PC-9 (cell line): ENCODE data around the gene LARGE2. TPM values are rescaled to one million over a fixed set of nuclear protein-coding genes. Genes with fewer than 3 reads are reported as not detected.

Experiments
- BruUV-seq: library from RNA; stranded (reverse); fragments of 400-500 nt; replicated peaks from 2 replicates; lab custom pipeline; 2021; lab: Mats Ljungman, UMichigan
- CTCF ChIA-PET: fragments of 300-600 bp; sonication (Branson Sonifier 250); formaldehyde crosslinking; loops from one replicate; lab custom pipeline; 2022; ENCODE audit warnings: antibody characterized with exemption; lab: Charles Lee
- POLR2A ChIA-PET: fragments of 300-600 bp; sonication (Branson Sonifier 250); formaldehyde crosslinking; loops from one replicate; lab custom pipeline; 2022; ENCODE audit warnings: antibody characterized with exemption; ENCODE audit not compliant: unreplicated experiment; lab: Charles Lee
- DNase-seq, 2 experiments: peaks; one replicate each; pipeline versions ENCODE4 v3.0.0 to v3.0.0-alpha.2; 2015 to 2022; ENCODE audit warnings: mixed read lengths in 1 of 2
- H2AFZ ChIP-seq: fragments of 200-600 bp; sonication (generic); 2 replicates; pipeline ENCODE4 v1.8.1; 2017; ENCODE audit warnings: antibody characterized with exemption
- H3F3A ChIP-seq: fragments of 200-600 bp; sonication (generic); 2 replicates; pipeline ENCODE4 v1.8.1; 2017; ENCODE audit warnings: antibody characterized with exemption, mild to moderate bottlenecking, low read depth; ENCODE audit not compliant: insufficient read depth
- H3K27ac ChIP-seq: fragments of 200-600 bp; sonication (generic); 2 replicates; pipeline ENCODE4 v1.6.1; 2016; ENCODE audit warnings: mixed run types
- H3K27me3 ChIP-seq: fragments of 200-600 bp; sonication (generic); 2 replicates; pipeline ENCODE4 v1.6.1; 2016; ENCODE audit warnings: low read depth, mixed run types; ENCODE audit not compliant: insufficient read depth
- H3K36me3 ChIP-seq: fragments of 200-600 bp; sonication (generic); 2 replicates; pipeline ENCODE4 v1.6.1; 2016; ENCODE audit warnings: low read depth, mixed run types
- H3K4me1 ChIP-seq: fragments of 200-600 bp; sonication (generic); replicated peaks from 2 replicates; pipeline ENCODE4 v1.6.1; 2016; ENCODE audit warnings: mixed run types; ENCODE audit not compliant: insufficient read depth
- H3K4me2 ChIP-seq: fragments of 200-600 bp; sonication (generic); 2 replicates; pipeline ENCODE4 v1.6.1; 2017; ENCODE audit warnings: mixed run types
- H3K4me3 ChIP-seq: fragments of 200-600 bp; sonication (generic); 2 replicates; pipeline ENCODE4 v1.6.1; 2016; ENCODE audit warnings: mixed run types
- H3K79me2 ChIP-seq: fragments of 200-600 bp; sonication (generic); 2 replicates; pipeline ENCODE4 v1.6.1; 2017; ENCODE audit warnings: low read depth, mixed run types
- H3K9me2 ChIP-seq: fragments of 200-600 bp; sonication (generic); 2 replicates; pipeline ENCODE4 v1.8.1; 2017; ENCODE audit warnings: mild to moderate bottlenecking; ENCODE audit not compliant: insufficient read depth
- H3K9me3 ChIP-seq: fragments of 200-600 bp; sonication (generic); 2 replicates; pipeline ENCODE4 v1.8.1; 2016; ENCODE audit warnings: low read depth; ENCODE audit not compliant: insufficient read depth
- H4K20me1 ChIP-seq: fragments of 200-600 bp; sonication (generic); 2 replicates; pipeline ENCODE4 v1.8.1; 2017; ENCODE audit not compliant: insufficient read depth
- EZH2 ChIP-seq: fragments of 200-600 bp; sonication (generic); IDR thresholded peaks from 2 replicates; pipeline ENCODE4 v1.8.0; 2017; ENCODE audit warnings: antibody characterized with exemption, low read depth
- intact Hi-C: fragments of 100-400 bp; cut with micrococcal nuclease; formaldehyde crosslinking; loops from one replicate; pipeline ENCODE4 v1.10.0; 2022; ENCODE audit not compliant: unreplicated experiment
- total RNA-seq: library from RNA; stranded (reverse); gene quantifications from 2 replicates; pipeline ENCODE4 v1.2.3, GENCODE V29; 2021
- TF ChIP-seq, protein P1 (sequence below): fragments of 200-600 bp; sonication (generic); conservative IDR thresholded peaks from 2 replicates; pipeline ENCODE4 v1.6.1; 2017; ENCODE audit warnings: mixed run types, antibody characterized with exemption, mild to moderate bottlenecking, moderate library complexity

LARGE2 gene
- total RNA-seq, 1 experiment from 2014 or later: 2.6 TPM

DNA sequence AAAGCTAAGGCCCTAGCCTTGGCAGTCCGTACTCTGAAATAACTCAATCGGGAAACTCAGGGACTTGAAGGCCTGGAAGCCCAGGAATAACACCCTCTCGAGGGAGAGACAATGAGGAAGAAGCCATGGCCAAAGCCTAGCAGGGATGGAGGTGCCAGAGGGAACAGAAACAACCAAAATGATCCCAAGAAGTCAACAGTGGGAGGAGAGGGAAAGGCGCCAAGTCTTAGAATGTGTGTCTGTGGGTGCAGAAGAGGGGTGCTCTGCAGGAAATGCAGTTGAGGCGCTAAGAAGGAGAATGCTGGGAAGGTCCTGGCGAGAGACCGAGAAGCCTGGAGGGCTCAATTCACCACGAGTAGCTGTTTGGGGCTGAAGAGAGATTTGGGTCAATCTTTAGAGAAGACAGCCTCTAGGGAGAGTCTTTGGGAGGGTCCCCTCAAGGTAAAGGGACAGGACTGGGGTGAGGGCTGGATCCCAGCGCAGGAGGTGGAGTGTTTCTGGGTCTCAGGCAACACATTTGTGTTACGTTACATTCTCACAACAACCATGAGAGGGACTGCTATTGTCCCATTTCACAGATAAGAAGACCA lies 37.8 kb upstream of the LARGE2 start:
- Histone ChIP-seq H3K9me3 (no peaks in the 10 kb centered on the region), H3K27me3 (no peaks in the 10 kb centered on the region; the same call in 1 of the 2 replicates), H4K20me1 (peaks cover 17% of the 10 kb centered on the region; the same call in 1 of the 2 replicates), H2AFZ (no peak overlapping the region), H3K4me2 (peak overlapping the region; percentile 69; the same call in 1 of the 2 replicates), H3K9me2 (no peaks in the 10 kb centered on the region), H3K27ac (no peak overlapping the region), H3F3A (no peaks in the 10 kb centered on the region), H3K4me1 (peaks cover 7% of the 10 kb centered on the region; the same call in 1 of the 2 replicates), H3K36me3 (no peaks in the 10 kb centered on the region), H3K79me2 (no peaks in the 10 kb centered on the region), H3K4me3 (no peak overlapping the region)
- intact Hi-C loops: no loop called here
- TF ChIP-seq, protein P1, sequence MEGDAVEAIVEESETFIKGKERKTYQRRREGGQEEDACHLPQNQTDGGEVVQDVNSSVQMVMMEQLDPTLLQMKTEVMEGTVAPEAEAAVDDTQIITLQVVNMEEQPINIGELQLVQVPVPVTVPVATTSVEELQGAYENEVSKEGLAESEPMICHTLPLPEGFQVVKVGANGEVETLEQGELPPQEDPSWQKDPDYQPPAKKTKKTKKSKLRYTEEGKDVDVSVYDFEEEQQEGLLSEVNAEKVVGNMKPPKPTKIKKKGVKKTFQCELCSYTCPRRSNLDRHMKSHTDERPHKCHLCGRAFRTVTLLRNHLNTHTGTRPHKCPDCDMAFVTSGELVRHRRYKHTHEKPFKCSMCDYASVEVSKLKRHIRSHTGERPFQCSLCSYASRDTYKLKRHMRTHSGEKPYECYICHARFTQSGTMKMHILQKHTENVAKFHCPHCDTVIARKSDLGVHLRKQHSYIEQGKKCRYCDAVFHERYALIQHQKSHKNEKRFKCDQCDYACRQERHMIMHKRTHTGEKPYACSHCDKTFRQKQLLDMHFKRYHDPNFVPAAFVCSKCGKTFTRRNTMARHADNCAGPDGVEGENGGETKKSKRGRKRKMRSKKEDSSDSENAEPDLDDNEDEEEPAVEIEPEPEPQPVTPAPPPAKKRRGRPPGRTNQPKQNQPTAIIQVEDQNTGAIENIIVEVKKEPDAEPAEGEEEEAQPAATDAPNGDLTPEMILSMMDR: no peak
- TF ChIP-seq EZH2: no peak
- DNase-seq: no peak
- CTCF ChIA-PET: no interaction called here
- POLR2A ChIA-PET: no interaction called here
- BruUV-seq: no TSS peak

DNA sequence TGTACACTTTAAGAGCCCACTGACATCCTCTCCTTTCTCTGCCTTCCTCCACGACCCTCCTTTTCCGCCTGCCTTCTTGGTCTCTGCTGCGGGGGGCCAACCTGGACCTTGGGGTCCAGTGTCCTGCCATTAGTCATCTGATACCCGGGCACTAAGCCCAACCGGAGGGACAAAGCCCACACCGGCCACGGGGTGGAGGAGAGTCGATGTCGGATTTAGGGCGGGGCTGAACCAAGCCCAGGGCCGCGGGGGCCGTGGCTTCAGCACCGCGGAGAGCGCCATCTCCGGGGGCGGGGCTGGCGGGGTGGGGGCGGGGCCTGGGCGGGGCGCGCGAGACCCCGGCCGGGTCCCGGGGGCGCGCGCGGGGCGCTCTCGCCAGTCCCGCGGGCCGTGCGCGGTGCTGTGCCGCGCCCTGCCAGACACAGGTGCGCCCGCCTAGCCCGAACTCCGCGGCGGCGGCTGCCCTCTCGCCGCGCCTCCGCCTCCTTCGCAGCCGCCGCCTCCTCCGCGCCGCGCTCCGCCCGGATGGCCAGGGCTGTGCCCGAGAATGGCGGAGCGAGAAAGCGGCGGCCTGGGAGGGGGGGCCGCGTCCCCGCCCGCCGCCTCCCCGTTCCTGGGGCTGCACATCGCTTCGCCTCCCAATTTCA lies 37.1 kb upstream of the LARGE2 start, which contains the start of gene MAPK8IP1:
Gene MAPK8IP1 (plus strand): TSS at position 378 of the 647 bp plus-strand sequence. CDS start 170 bp downstream, at position 548.
- H3K36me3 ChIP-seq: no peaks in the 10 kb centered on the region
- H3F3A ChIP-seq: no peaks in the 10 kb centered on the region
- H3K4me3 ChIP-seq: peak within 1 kb of the TSS; percentile 53; the same call in 1 of the 2 replicates
- no peak within 1 kb of the TSS for H3K27ac ChIP-seq
- CTCF ChIA-PET: no interaction called here
- no peaks in the 10 kb centered on the region for H3K9me3 ChIP-seq
- peak within 1 kb of the TSS; percentile 69 for H3K4me2 ChIP-seq
- no peaks in the 10 kb centered on the region for H3K79me2 ChIP-seq
- POLR2A ChIA-PET: no interaction called here
- H3K4me1 ChIP-seq: no peaks in the 10 kb centered on the region
- H3K27me3 ChIP-seq: no peaks in the 10 kb centered on the region; the same call in 1 of the 2 replicates
- no peaks in the 10 kb centered on the region for H3K9me2 ChIP-seq
- intact Hi-C loops: no loop called here
- BruUV-seq: no TSS peak
- peak in 1 of 2 experiments; percentile 60 for DNase-seq
- H4K20me1 ChIP-seq: peaks cover 12% of the 10 kb centered on the region; the same call in 1 of the 2 replicates
- TF ChIP-seq, protein P1: no peak
- TF ChIP-seq EZH2: no peak
- H2AFZ ChIP-seq: no peak within 1 kb of the TSS

DNA sequence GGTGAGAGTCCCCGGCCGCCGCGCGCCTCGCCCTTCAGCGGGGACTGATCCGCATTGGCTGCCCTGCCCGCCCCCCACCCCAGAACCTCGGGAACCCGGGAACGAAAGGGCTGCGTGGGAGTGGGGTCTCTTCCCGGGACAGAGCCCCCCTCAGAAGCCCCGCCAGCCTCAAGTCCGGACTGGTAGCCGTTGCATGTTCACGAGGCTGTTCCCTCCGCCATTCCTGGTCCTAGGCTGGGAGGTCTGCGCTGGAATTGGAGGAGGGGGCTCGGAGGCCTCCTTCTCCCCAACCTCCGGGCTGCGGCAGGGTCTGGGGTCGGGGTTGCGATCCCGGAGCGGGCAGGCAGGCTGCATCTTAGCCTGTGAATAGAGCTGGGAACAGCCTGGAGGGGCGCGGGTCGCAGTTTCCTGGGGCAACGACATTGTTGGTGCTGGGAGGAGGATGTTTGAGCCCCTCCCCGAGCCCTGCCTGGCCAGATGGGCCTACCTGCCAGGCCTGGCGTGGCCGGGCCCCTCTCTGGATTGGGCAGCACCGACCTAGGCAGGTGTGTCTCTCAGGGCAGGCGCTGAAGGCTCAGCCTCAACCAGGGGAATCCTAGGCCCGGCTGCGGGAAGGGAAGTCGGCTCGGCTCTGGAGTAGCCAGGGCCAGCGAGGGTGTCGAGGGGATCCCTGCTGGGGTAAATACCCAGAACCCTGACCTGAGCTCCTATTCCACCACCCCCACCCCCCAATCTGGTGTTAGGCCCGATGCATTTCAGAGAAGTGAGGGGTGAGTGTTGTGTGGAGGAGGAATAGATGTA lies 36.3 kb upstream of the LARGE2 start:
- no peaks in the 10 kb centered on the region for H3K36me3 ChIP-seq
- DNase-seq: no peak
- H3K4me1 ChIP-seq: no peaks in the 10 kb centered on the region
- TF ChIP-seq, protein P1: no peak
- no peak for TF ChIP-seq EZH2
- H3K27ac ChIP-seq: no peak overlapping the region
- peaks cover under 1% of the 10 kb centered on the region; the same call in 1 of the 2 replicates for H3K27me3 ChIP-seq
- intact Hi-C loops: no loop called here
- ChIA-PET CTCF (interaction anchor here (0.6 to 0.7 kb wide), 2 partner anchors 14 to 41 kb away, joined by 3 to 4 read pairs; no protein-coding TSS in a partner anchor), POLR2A (no interaction called here)
- H3K4me3 ChIP-seq: peak overlapping the region; percentile 53; the same call in 1 of the 2 replicates
- peaks cover 12% of the 10 kb centered on the region; the same call in 1 of the 2 replicates for H4K20me1 ChIP-seq
- no TSS peak for BruUV-seq
- H3K9me3 ChIP-seq: no peaks in the 10 kb centered on the region
- H3K9me2 ChIP-seq: no peaks in the 10 kb centered on the region
- H3K4me2 ChIP-seq: peak overlapping the region; percentile 69
- H3K79me2 ChIP-seq: no peaks in the 10 kb centered on the region
- H3F3A ChIP-seq: no peaks in the 10 kb centered on the region
- no peak overlapping the region for H2AFZ ChIP-seq
